ENCODE measurements around the gene ST6GAL1. TPM values are rescaled to one million over a fixed set of nuclear protein-coding genes. Genes with fewer than 3 reads are reported as not detected.

The ST6GAL1 gene
- total and polyA plus RNA-seq, 10 of the 15 experiments (the other 5 are each of a cell fraction or from before 2014, with no cell fraction given) = 74.2 to 248 (median 149) TPM

GRCh38 chr3:187012609-187013051 is 82.3 kb downstream of the ST6GAL1 start (continued):
- TF ChIP-seq HSF1 (IDR thresholded peaks at IDR 0.05; ENCODE audit: low read depth, low read length) (no peak), DPF2 (IDR thresholded peaks at IDR 0.05) (no peak), FOXK2 (IDR thresholded peaks at IDR 0.05) (no peak), MXI1 (IDR thresholded peaks at IDR 0.05; ENCODE audit: low read depth, low read length) (no peak), PRDM15 (CRISPR knock-in tag; IDR thresholded peaks at IDR 0.05) (no peak), MLLT1 (IDR thresholded peaks at IDR 0.05) (no peak), MYC (IDR thresholded peaks at IDR 0.05; ENCODE audit: insufficient read depth, insufficient read length, insufficient replicate concordance, low read length, severe bottlenecking) (no peak), SMARCA5 (IDR thresholded peaks at IDR 0.05) (no peak), WRNIP1 (IDR thresholded peaks at IDR 0.05; ENCODE audit: borderline replicate concordance, low read depth, low read length) (no peak), NKRF (conservative IDR thresholded peaks at IDR 0.05) (no peak), ZNF24 (IDR thresholded peaks at IDR 0.05) (no peak), USF2 (IDR thresholded peaks at IDR 0.05; ENCODE audit: borderline replicate concordance, low read depth, low read length) (no peak)

Data from GM12878 (cell line).